SK-N-SH (cell line): ENCODE measurements around the gene AFF3. TPM values are rescaled to one million over a fixed set of nuclear protein-coding genes. Genes with fewer than 3 reads are reported as not detected.

ENCODE experiments used
- CTCF ChIA-PET: fragments of 300-600, 350-600 bp; formaldehyde crosslinking; extraction: SDS; loops from one replicate; lab custom pipeline; 2021; lab: Yijun Ruan, JAX
- POLR2A ChIA-PET: fragments of 350-600 bp; sonication (Branson Sonifier 250); formaldehyde crosslinking; extraction: SDS; loops from one replicate; lab custom pipeline; 2020; ENCODE audit warnings: antibody characterized with exemption, inconsistent platforms; lab: Yijun Ruan, JAX
- DNase-seq: peaks from one replicate; pipeline ENCODE4 v3.0.0; 2012
- H2AFZ ChIP-seq: fragments of 200-600 bp; sonication (generic); 2 replicates; pipeline ENCODE4 v1.8.1; 2016; ENCODE audit warnings: antibody characterized with exemption, mild to moderate bottlenecking, low read depth
- H3F3A ChIP-seq: fragments of 200-600 bp; sonication (generic); replicated peaks from 2 replicates; pipeline ENCODE3; 2016; ENCODE audit warnings: antibody characterized with exemption, mild to moderate bottlenecking; ENCODE audit not compliant: insufficient read depth
- H3K27ac ChIP-seq, 2 experiments: fragments of 200-500 bp in 1 of 2; fragments of 200-600 bp in 1 of 2; sonication (Bioruptor generic) in 1 of 2; sonication (generic), shearing (Covaris generic) in 1 of 2; 2 replicates each; pipeline versions ENCODE4 v1.5.1 to v1.6.1; 2014 to 2016; ENCODE audit warnings: low read depth in 2 of 2, inconsistent platforms in 1 of 2, low read length in 1 of 2, mild to moderate bottlenecking in 1 of 2, mixed read lengths in 1 of 2
- H3K27me3 ChIP-seq: fragments of 200-600 bp; sonication (generic), shearing (Covaris generic); 2 replicates; pipeline ENCODE4 v1.6.1; 2016; ENCODE audit warnings: mixed run types; ENCODE audit not compliant: insufficient read depth
- H3K36me3 ChIP-seq, 2 experiments: fragments of 200-500 bp in 1 of 2; fragments of 200-600 bp in 1 of 2; sonication (Bioruptor generic) in 1 of 2; sonication (generic) in 1 of 2; replicated peaks in 1 of 2; 2 replicates each; pipeline versions ENCODE3 to v1.5.1; 2014 to 2016; ENCODE audit warnings: low read length in 1 of 2, mild to moderate bottlenecking in 1 of 2; ENCODE audit not compliant: insufficient read depth in 2 of 2, control insufficient read depth in 1 of 2
- H3K4me1 ChIP-seq, 2 experiments: fragments of 200-500 bp in 1 of 2; fragments of 200-600 bp in 1 of 2; sonication (Bioruptor generic) in 1 of 2; sonication (generic), shearing (Covaris generic) in 1 of 2; 2 replicates each; pipeline versions ENCODE4 v1.5.1 to v1.6.1; 2014 to 2016; ENCODE audit warnings: low read depth in 1 of 2, low read length in 1 of 2, mixed run types in 1 of 2; ENCODE audit not compliant: insufficient read depth in 2 of 2, control insufficient read depth in 1 of 2
- H3K4me2 ChIP-seq: fragments of 200-600 bp; sonication (generic), shearing (Covaris generic); 2 replicates; pipeline ENCODE4 v1.6.1; 2017; ENCODE audit warnings: mixed run types
- H3K4me3 ChIP-seq, 2 experiments: fragments of 200-500 bp in 1 of 2; fragments of 200-600 bp in 1 of 2; sonication (Bioruptor generic) in 1 of 2; sonication (generic), shearing (Covaris generic) in 1 of 2; 2 replicates each; pipeline versions ENCODE4 v1.5.1 to v1.8.1; 2014 to 2016; ENCODE audit warnings: low read depth in 2 of 2, inconsistent platforms in 1 of 2, low read length in 1 of 2, mild to moderate bottlenecking in 1 of 2, mixed read lengths in 1 of 2, moderate library complexity in 1 of 2
- H3K79me2 ChIP-seq: fragments of 200-600 bp; sonication (generic); 2 replicates; pipeline ENCODE4 v1.8.1; 2017; ENCODE audit warnings: mild to moderate bottlenecking; ENCODE audit not compliant: insufficient read depth
- H3K9ac ChIP-seq: fragments of 200-600 bp; sonication (generic); 2 replicates; pipeline ENCODE4 v1.6.1; 2017; ENCODE audit warnings: mixed run types
- H3K9me2 ChIP-seq: fragments of 200-600 bp; sonication (generic); 2 replicates; pipeline ENCODE4 v1.6.1; 2017; ENCODE audit warnings: mixed run types
- H3K9me3 ChIP-seq: fragments of 200-600 bp; sonication (generic); 2 replicates; pipeline ENCODE4 v1.6.1; 2017; ENCODE audit warnings: mixed run types, mild to moderate bottlenecking, moderate library complexity
- H4K20me1 ChIP-seq: fragments of 200-600 bp; sonication (generic); 2 replicates; pipeline ENCODE4 v1.6.1; 2017; ENCODE audit warnings: mild to moderate bottlenecking, mixed run types; ENCODE audit not compliant: insufficient read depth
- CHD2 ChIP-seq: fragments of 150-350 bp; IDR thresholded peaks from 2 replicates; pipeline ENCODE4 v1.6.1; 2018; ENCODE audit warnings: low read length; ENCODE audit not compliant: partially characterized antibody
- CTCF ChIP-seq: fragments of 200-600 bp; sonication (generic); IDR thresholded peaks from 2 replicates; pipeline ENCODE4 v1.6.1; 2017; ENCODE audit warnings: antibody characterized with exemption, mild to moderate bottlenecking, moderate library complexity
- EP300 ChIP-seq, 2 experiments: IDR thresholded peaks; 2 replicates each; pipeline versions ENCODE4 v1.4.0 to v1.6.1; 2012; ENCODE audit warnings: borderline replicate concordance in 1 of 2, low read depth in 1 of 2, low read length in 1 of 2
- FOSL2 ChIP-seq: IDR thresholded peaks from 2 replicates; pipeline ENCODE4 v1.4.0; 2012; ENCODE audit warnings: low read depth, mild to moderate bottlenecking, moderate library complexity, borderline replicate concordance
- FOXJ3 ChIP-seq: sonication (generic); formaldehyde crosslinking; IDR thresholded peaks from 2 replicates; pipeline ENCODE4 v1.5.1; 2020; ENCODE audit warnings: mild to moderate bottlenecking, missing genetic modification reagents
- GATA2 ChIP-seq: sonication (generic); formaldehyde crosslinking; IDR thresholded peaks from 2 replicates; pipeline ENCODE4 v1.5.0; 2020; ENCODE audit warnings: mild to moderate bottlenecking, missing genetic modification reagents
- JUND ChIP-seq: IDR thresholded peaks from 2 replicates; pipeline ENCODE4 v1.4.0; 2012
- NFIC ChIP-seq: IDR thresholded peaks from 2 replicates; pipeline ENCODE4 v1.4.0; 2012; ENCODE audit warnings: borderline replicate concordance
- NRF1 ChIP-seq: IDR thresholded peaks from 2 replicates; pipeline ENCODE4 v1.6.1; 2012; ENCODE audit warnings: low read depth, mild to moderate bottlenecking, low read length
- POLR2AphosphoS5 ChIP-seq: IDR thresholded peaks from 2 replicates; pipeline ENCODE4 v1.6.1; 2012; ENCODE audit warnings: low read depth, low read length
- REST ChIP-seq: IDR thresholded peaks from 2 replicates; pipeline ENCODE4 v1.6.1; 2012; ENCODE audit warnings: mild to moderate bottlenecking, low read depth, low read length, moderate library complexity
- RFX5 ChIP-seq: IDR thresholded peaks from 2 replicates; pipeline ENCODE4 v1.6.1; 2012; ENCODE audit warnings: mild to moderate bottlenecking, improper control_type of control experiment, low read length
- RXRA ChIP-seq: IDR thresholded peaks from 2 replicates; pipeline ENCODE4 v1.4.0; 2012; ENCODE audit warnings: low read depth, mild to moderate bottlenecking, borderline replicate concordance
- TAF1 ChIP-seq: IDR thresholded peaks from 2 replicates; pipeline ENCODE4 v1.6.1; 2012; ENCODE audit warnings: low read depth, mild to moderate bottlenecking, low read length, moderate library complexity, borderline replicate concordance
- TEAD4 ChIP-seq: IDR thresholded peaks from 2 replicates; pipeline ENCODE4 v1.4.0; 2012; ENCODE audit warnings: mild to moderate bottlenecking, borderline replicate concordance; ENCODE audit not compliant: insufficient read depth
- ZBTB33 ChIP-seq: IDR thresholded peaks from 2 replicates; pipeline ENCODE4 v1.4.0; 2012; ENCODE audit warnings: low read depth, borderline replicate concordance
- WGBS: methylation state at CpG from one replicate; pipeline ENCODE4 v1.1.6; 2017; ENCODE audit warnings: low lambda C conversion rate; 5-methylcytosine and 5-hydroxymethylcytosine counted together
- polyA plus RNA-seq, 3 experiments: library from polyadenylated mRNA; depleted of rRNA; stranded (reverse); fragments of >200 nt; gene quantifications; 2 replicates each; pipeline ENCODE4 v1.2.3, GENCODE V29; 2012
- TF ChIP-seq, protein P1 (sequence below): IDR thresholded peaks from 2 replicates; pipeline ENCODE4 v1.4.0; 2012; ENCODE audit warnings: low read depth

Gene AFF3
- polyA plus RNA-seq, 1 of the 3 experiments (the other 2 are of a cell fraction), result 0.36 TPM

DNA sequence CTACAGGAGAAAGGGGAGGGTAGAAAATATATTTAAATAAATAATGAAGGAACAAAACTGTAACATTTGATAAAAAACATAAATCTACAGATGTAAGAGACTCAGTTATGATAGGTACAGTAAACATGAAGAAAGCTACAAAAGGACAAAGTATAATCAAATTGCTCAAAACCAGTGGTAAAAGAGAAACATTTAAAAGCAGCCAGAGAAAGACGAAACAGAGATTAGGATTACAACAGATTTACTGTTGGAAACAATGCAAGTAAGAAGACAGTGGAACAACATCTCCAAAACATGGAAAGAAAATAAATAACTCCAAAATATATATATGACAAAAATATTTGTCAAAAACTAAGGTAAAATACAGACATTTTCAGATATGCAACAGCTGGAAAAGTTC lies 344.9 kb downstream of the AFF3 start:
- CTCF ChIA-PET, result interaction anchor here (0.7 to 1.5 kb wide), 2 partner anchors 9 to 463 kb away, joined by 3 read pairs; no protein-coding TSS in a partner anchor
- Histone ChIP-seq H3K4me3 (no peak overlapping the region), H3K4me2 (no peak overlapping the region), H3K79me2 (no peaks in the 10 kb centered on the region), H3K4me1 (no peaks in the 10 kb centered on the region), H3K27ac (no peak overlapping the region), H3K9me3 (peaks cover 8% of the 10 kb centered on the region; the same call in 1 of the 2 replicates), H4K20me1 (no peaks in the 10 kb centered on the region), H3K36me3 (no peaks in the 10 kb centered on the region), H3K27me3 (no peaks in the 10 kb centered on the region), H3K9ac (no peak overlapping the region), H2AFZ (no peak overlapping the region), H3K9me2 (no peaks in the 10 kb centered on the region), H3F3A (no peaks in the 10 kb centered on the region)
- DNase-seq, result no peak
- 65% methylated on average over 1 of the region's 1 CpG for WGBS
- TF ChIP-seq, protein P1, sequence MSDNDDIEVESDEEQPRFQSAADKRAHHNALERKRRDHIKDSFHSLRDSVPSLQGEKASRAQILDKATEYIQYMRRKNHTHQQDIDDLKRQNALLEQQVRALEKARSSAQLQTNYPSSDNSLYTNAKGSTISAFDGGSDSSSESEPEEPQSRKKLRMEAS, result no peak
- TF ChIP-seq FOSL2, result no peak
- TF ChIP-seq NRF1, result no peak
- TF ChIP-seq GATA2 (CRISPR knock-in tag), result no peak
- TF ChIP-seq NFIC, result no peak
- TF ChIP-seq TEAD4, result no peak
- TF ChIP-seq RFX5, result no peak
- no peak for TF ChIP-seq ZBTB33
- no peak for TF ChIP-seq FOXJ3 (CRISPR knock-in tag)
- TF ChIP-seq POLR2AphosphoS5, result no peak
- no peak for TF ChIP-seq REST
- no peak for TF ChIP-seq EP300 (IDR thresholded peaks at IDR 0.05; ENCODE audit: borderline replicate concordance in 1 of 2, low read depth in 1 of 2, low read length in 1 of 2)
- no peak for TF ChIP-seq RXRA
- TF ChIP-seq CHD2, result no peak
- no peak for TF ChIP-seq JUND
- TF ChIP-seq TAF1, result no peak
- no peak for TF ChIP-seq CTCF
- POLR2A ChIA-PET, result no interaction called here
